Lower lobe of right lung (tissue), 2 donors: ENCODE results near the gene CDKL1. TPM values are rescaled to one million over a fixed set of nuclear protein-coding genes. Genes with fewer than 3 reads are reported as not detected.
A peak's percentile ranks its signal among the peaks of the same experiment; 100 is the strongest.

Experiments used
- ATAC-seq, 2 donors: fragments of 200-7000 bp; cut with Tn5 transposase; one replicate each; pipeline ENCODE4 v1.9.1; 2020 to 2022; ENCODE audit warnings: mild to moderate bottlenecking in 2 of 2, moderate library complexity in 2 of 2
- DNase-seq: peaks from one replicate; pipeline ENCODE4 v3.0.0-alpha.2; 2020
- H3K27ac ChIP-seq: fragments of 200-600 bp; one replicate; pipeline ENCODE4 v1.8.0; 2022
- H3K27me3 ChIP-seq: fragments of 200-600 bp; one replicate; pipeline ENCODE4 v1.8.0; 2022; ENCODE audit warnings: low read depth
- H3K36me3 ChIP-seq: fragments of 200-600 bp; one replicate; pipeline ENCODE4 v1.8.0; 2022; ENCODE audit warnings: mild to moderate bottlenecking
- H3K4me1 ChIP-seq: fragments of 200-600 bp; one replicate; pipeline ENCODE4 v1.8.0; 2022
- H3K4me3 ChIP-seq: fragments of 200-600 bp; one replicate; pipeline ENCODE4 v1.8.0; 2022; ENCODE audit warnings: mild to moderate bottlenecking
- H3K9me3 ChIP-seq: fragments of 200-600 bp; one replicate; pipeline ENCODE4 v1.8.0; 2022
- intact Hi-C: fragments of 100-400 bp; cut with DNase I; formaldehyde crosslinking; loops from one replicate; pipeline ENCODE4 v1.11.0; 2022
- total RNA-seq: library from RNA; stranded (reverse); fragmentation: NEBNext Ultra II Directional; extraction: Animal tissue kit (Norgen Biotek cat#: 25700); gene quantifications from one replicate; pipeline ENCODE4 v1.2.1, GENCODE V29; 2021
- TF ChIP-seq, protein P1 (sequence below): fragments of 200-600 bp; IDR thresholded peaks from one replicate; pipeline ENCODE4 v1.8.0; 2022; ENCODE audit warnings: antibody characterized with exemption, mild to moderate bottlenecking
- donor health status: DM: no; HTN: yes; CAD: no; lungs with severe emphysema.

CDKL1 gene
- total RNA-seq, 1 donor from 2014 or later = 25.3 TPM

GRCh38 chr14:50352584-50352983, 44.1 kb downstream of the CDKL1 start:
- ATAC-seq (no peak), DNase-seq (no peak)
- Histone ChIP-seq H3K9me3 (no peaks in the 10 kb centered on the region), H3K27ac (no peak overlapping the region), H3K36me3 (peaks cover 4% of the 10 kb centered on the region), H3K4me1 (no peaks in the 10 kb centered on the region), H3K4me3 (no peak overlapping the region), H3K27me3 (no peaks in the 10 kb centered on the region)
- intact Hi-C loops = no loop called here
- TF ChIP-seq, protein P1, sequence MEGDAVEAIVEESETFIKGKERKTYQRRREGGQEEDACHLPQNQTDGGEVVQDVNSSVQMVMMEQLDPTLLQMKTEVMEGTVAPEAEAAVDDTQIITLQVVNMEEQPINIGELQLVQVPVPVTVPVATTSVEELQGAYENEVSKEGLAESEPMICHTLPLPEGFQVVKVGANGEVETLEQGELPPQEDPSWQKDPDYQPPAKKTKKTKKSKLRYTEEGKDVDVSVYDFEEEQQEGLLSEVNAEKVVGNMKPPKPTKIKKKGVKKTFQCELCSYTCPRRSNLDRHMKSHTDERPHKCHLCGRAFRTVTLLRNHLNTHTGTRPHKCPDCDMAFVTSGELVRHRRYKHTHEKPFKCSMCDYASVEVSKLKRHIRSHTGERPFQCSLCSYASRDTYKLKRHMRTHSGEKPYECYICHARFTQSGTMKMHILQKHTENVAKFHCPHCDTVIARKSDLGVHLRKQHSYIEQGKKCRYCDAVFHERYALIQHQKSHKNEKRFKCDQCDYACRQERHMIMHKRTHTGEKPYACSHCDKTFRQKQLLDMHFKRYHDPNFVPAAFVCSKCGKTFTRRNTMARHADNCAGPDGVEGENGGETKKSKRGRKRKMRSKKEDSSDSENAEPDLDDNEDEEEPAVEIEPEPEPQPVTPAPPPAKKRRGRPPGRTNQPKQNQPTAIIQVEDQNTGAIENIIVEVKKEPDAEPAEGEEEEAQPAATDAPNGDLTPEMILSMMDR = no peak

DNA sequence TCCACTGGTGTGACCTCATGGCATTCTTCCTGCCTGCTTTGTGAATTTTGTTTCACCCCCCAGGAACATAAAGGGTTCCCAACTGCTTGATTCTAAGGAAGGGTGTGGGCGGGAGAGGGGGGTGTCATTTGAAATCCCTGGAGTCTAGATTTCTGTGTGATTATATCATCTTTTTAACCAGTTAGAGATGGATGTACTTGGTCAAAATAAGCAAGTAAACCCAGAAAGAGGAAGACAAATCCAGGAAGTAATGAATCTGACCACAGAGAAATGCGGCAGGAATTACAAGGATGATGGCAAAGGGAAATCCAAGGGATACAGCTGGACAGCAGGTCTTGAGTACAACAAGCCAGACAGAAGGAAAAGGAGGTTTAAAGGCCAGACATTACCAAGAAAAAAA, 45.7 kb downstream of the CDKL1 start:
- H3K9me3 ChIP-seq = no peaks in the 10 kb centered on the region
- no peak overlapping the region for H3K4me3 ChIP-seq
- no peak for ATAC-seq
- TF ChIP-seq, protein P1 = no peak
- DNase-seq = no peak
- no peaks in the 10 kb centered on the region for H3K27me3 ChIP-seq
- no peak overlapping the region for H3K27ac ChIP-seq
- H3K36me3 ChIP-seq = no peaks in the 10 kb centered on the region
- intact Hi-C loops = no loop called here
- H3K4me1 ChIP-seq = peaks cover 3% of the 10 kb centered on the region

DNA sequence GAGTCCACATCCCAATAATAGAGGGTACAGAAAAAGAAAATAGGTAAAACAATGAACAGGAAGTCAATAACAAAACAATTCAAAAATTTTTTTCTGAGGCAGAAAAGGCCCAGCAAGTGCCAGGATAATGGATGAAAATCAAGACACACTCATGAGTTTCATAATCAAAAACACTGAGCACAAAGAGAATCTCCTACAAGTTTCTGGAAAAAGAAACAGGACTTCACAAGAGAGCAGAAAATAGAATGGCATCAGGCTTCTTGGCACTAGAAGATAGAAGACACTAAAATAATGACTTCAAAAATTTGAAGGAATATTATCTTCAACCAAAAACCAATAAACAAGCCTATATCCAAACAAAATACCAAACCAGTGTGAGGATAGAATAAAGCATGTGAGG, 47.7 kb downstream of the CDKL1 start:
- no peak overlapping the region for H3K4me3 ChIP-seq
- no peak for DNase-seq
- TF ChIP-seq, protein P1 = no peak
- H3K4me1 ChIP-seq = peaks cover 8% of the 10 kb centered on the region
- intact Hi-C loops = no loop called here
- no peak for ATAC-seq
- H3K27me3 ChIP-seq = no peaks in the 10 kb centered on the region
- H3K36me3 ChIP-seq = no peaks in the 10 kb centered on the region
- no peaks in the 10 kb centered on the region for H3K9me3 ChIP-seq
- no peak overlapping the region for H3K27ac ChIP-seq

DNA sequence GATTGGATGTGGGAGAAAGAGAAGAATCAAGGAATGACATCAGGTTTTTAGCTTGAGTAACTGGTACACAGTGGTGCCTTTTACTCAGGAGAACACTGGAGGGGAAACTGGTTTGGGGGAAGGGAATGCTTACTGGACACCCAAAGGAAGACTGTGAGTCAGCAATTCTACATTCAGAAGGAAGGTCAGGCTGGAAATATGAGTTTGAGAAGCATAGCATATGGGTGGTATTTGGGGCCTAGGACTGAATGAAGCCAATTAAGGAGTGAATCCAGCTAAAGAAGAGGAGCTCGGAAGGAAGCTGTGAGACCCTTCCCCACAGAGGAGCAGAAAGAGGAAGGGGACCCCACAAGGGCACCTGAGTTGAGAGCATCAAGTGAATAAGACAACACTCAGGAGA, 49.2 kb downstream of the CDKL1 start:
- ATAC-seq (peak in 1 of 2 donors; percentile 27), DNase-seq (no peak)
- TF ChIP-seq, protein P1 = no peak
- Histone ChIP-seq H3K27ac (no peak overlapping the region), H3K4me1 (peaks cover 22% of the 10 kb centered on the region), H3K9me3 (no peaks in the 10 kb centered on the region), H3K36me3 (no peaks in the 10 kb centered on the region), H3K4me3 (no peak overlapping the region), H3K27me3 (no peaks in the 10 kb centered on the region)
- intact Hi-C loops = no loop called here

GRCh38 chr14:50345846-50346422, 50.7 kb downstream of the CDKL1 start:
- Histone ChIP-seq H3K27me3 (no peaks in the 10 kb centered on the region), H3K27ac (peak overlapping the region; percentile 4), H3K9me3 (no peaks in the 10 kb centered on the region), H3K4me3 (no peak overlapping the region), H3K36me3 (peaks cover 2% of the 10 kb centered on the region), H3K4me1 (peaks cover 27% of the 10 kb centered on the region)
- ATAC-seq (no peak), DNase-seq (no peak)
- TF ChIP-seq, protein P1 = no peak
- intact Hi-C loops = no loop called here
